Measurements from ENCODE around the gene WDR48.

The WDR48 gene

GRCh38 chr3:39065197-39065596 lies 13.4 kb downstream of the WDR48 start:
- peak; percentile 7 for DNase-seq

GRCh38 chr3:39067286-39067685 lies 15.5 kb downstream of the WDR48 start:
- DNase-seq, result no peak

- no peak for DNase-seq
These were observed 16.7 kb downstream of the WDR48 start for GRCh38 chr3:39068556-39068955.

- DNase-seq, result no peak
These were observed 24.1 kb downstream of the WDR48 start for GRCh38 chr3:39075910-39076309.

GRCh38 chr3:39079530-39079929 lies 27.7 kb downstream of the WDR48 start:
- DNase-seq, result no peak

GRCh38 chr3:39080026-39080425 lies 28.2 kb downstream of the WDR48 start:
- no peak for DNase-seq

- DNase-seq, result no peak
These were observed 31.0 kb downstream of the WDR48 start for GRCh38 chr3:39082666-39083313.

GRCh38 chr3:39086144-39086543 lies 34.3 kb downstream of the WDR48 start:
- DNase-seq, result no peak

GRCh38 chr3:39088456-39088855 lies 36.6 kb downstream of the WDR48 start:
- DNase-seq, result no peak

GRCh38 chr3:39088889-39089288 lies 37.1 kb downstream of the WDR48 start:
- DNase-seq, result no peak

GRCh38 chr3:39090922-39091321 lies 39.1 kb downstream of the WDR48 start:
- no peak for DNase-seq

GRCh38 chr3:39094851-39095677 lies 43.2 kb downstream of the WDR48 start:
- DNase-seq, result no peak

- no peak for DNase-seq
These were observed 44.0 kb downstream of the WDR48 start for GRCh38 chr3:39095778-39096177.

GRCh38 chr3:39096775-39097174 lies 45.0 kb downstream of the WDR48 start:
- no peak for DNase-seq

GRCh38 chr3:39097716-39098472 lies 46.1 kb downstream of the WDR48 start:
- DNase-seq, result no peak

GRCh38 chr3:39098473-39099000 lies 46.7 kb downstream of the WDR48 start:
- no peak for DNase-seq

- no peak for DNase-seq
These were observed 47.4 kb downstream of the WDR48 start for GRCh38 chr3:39099242-39099641.

- DNase-seq, result no peak
These were observed 48.1 kb downstream of the WDR48 start for GRCh38 chr3:39099738-39100499.

- DNase-seq, result no peak
These were observed 48.7 kb downstream of the WDR48 start for GRCh38 chr3:39100500-39100886.

- DNase-seq, result peak; percentile 34
These were observed 49.3 kb downstream of the WDR48 start for GRCh38 chr3:39101022-39101689.

- no peak for DNase-seq
These were observed 50.9 kb downstream of the WDR48 start for GRCh38 chr3:39102504-39103323.

Measured in stimulated activated CD4-positive, alpha-beta T cell treated with anti-CD3 and anti-CD28 coated beads, Interleukin-12 subunit alpha, Interleukin-12 subunit beta, amount 100 ng/mL, for 4 hours (primary cell).